ENCODE results near the gene TIAM2. TPM values are rescaled to one million over a fixed set of nuclear protein-coding genes. Genes with fewer than 3 reads are reported as not detected.
"Not testable (repeated sequence)": the region's sequence is repeated elsewhere in the genome, so short reads cannot be mapped to it uniquely, and the experiment has no call there.

Gene TIAM2
- total RNA-seq, 2 donors from 2014 or later = 4.7 to 5.0 TPM

DNA sequence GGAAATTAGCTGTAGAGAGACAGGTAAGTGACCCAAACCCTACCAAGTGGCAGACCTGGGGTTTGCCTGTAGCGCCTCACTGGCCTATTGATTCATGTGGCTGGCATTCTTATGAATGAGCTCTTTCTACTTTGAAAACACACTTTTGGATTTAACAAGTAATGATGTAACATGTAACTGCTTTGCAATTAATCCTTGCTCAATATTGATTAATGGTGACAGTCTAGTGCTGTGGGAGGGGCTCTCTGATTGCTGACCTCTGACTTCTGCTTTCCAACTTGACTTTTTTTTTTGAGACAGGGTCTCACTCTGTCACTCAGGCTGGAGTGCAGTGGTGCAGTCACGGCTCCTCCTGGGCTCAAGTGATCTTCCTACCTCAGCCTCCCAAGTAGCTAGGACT, 82.7 kb downstream of the TIAM2 start:
- no peak overlapping the region for H3K27ac Mint-ChIP-seq
- no peaks in the 10 kb centered on the region for H3K9me3 Mint-ChIP-seq
- H3K4me1 Mint-ChIP-seq = peaks cover 10% of the 10 kb centered on the region
- H3K4me3 Mint-ChIP-seq = no peak overlapping the region
- no peaks in the 10 kb centered on the region for H3K27me3 Mint-ChIP-seq
- ATAC-seq (replicated peaks) = no peak
- no peaks in the 10 kb centered on the region for H3K36me3 Mint-ChIP-seq (ENCODE audit: low read depth)

GRCh38 chr6:155078331-155078745, 83.2 kb downstream of the TIAM2 start:
- Mint-ChIP-seq H3K4me3 (no peak overlapping the region), H3K27me3 (no peaks in the 10 kb centered on the region), H3K9me3 (no peaks in the 10 kb centered on the region), H3K4me1 (peaks cover 10% of the 10 kb centered on the region), H3K27ac (no peak overlapping the region), H3K36me3 (ENCODE audit: low read depth) (no peaks in the 10 kb centered on the region)
- no peak for ATAC-seq (replicated peaks)

DNA sequence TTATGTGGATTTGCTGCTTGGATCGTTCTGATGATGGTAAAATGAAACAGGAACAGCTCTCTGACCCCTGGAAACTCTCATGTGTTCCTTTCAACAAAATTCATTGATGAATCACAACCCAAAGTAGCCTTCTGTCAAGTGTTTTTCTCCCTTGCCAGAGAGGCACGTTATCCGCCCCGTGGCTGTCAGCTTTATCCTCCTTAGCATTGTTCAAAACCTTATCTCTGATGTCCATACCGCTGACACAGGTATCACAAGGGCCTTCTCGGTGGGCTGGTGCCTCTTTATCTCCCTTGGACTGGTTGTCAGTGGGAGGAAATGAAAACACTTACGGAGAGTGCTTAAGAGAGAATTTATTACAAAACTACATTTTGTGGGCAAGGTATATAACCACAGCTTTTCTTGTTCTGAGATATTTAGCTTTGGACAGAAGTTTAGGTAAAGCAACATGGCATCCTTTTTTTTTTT, 84.9 kb downstream of the TIAM2 start:
- ATAC-seq (replicated peaks) = peak; percentile 76
- Mint-ChIP-seq H3K27me3 (no peaks in the 10 kb centered on the region), H3K4me1 (peaks cover 10% of the 10 kb centered on the region), H3K9me3 (no peaks in the 10 kb centered on the region), H3K4me3 (peak overlapping the region; percentile 38), H3K36me3 (ENCODE audit: low read depth) (no peaks in the 10 kb centered on the region), H3K27ac (peak overlapping the region; percentile 47)

- Mint-ChIP-seq H3K4me3 (no peak overlapping the region), H3K27ac (no peak overlapping the region), H3K36me3 (ENCODE audit: low read depth) (no peaks in the 10 kb centered on the region), H3K27me3 (no peaks in the 10 kb centered on the region), H3K9me3 (no peaks in the 10 kb centered on the region), H3K4me1 (peaks cover 10% of the 10 kb centered on the region)
- no peak for ATAC-seq (replicated peaks)
Measured at GRCh38 chr6:155080881-155081845, 86.0 kb downstream of the TIAM2 start.

DNA sequence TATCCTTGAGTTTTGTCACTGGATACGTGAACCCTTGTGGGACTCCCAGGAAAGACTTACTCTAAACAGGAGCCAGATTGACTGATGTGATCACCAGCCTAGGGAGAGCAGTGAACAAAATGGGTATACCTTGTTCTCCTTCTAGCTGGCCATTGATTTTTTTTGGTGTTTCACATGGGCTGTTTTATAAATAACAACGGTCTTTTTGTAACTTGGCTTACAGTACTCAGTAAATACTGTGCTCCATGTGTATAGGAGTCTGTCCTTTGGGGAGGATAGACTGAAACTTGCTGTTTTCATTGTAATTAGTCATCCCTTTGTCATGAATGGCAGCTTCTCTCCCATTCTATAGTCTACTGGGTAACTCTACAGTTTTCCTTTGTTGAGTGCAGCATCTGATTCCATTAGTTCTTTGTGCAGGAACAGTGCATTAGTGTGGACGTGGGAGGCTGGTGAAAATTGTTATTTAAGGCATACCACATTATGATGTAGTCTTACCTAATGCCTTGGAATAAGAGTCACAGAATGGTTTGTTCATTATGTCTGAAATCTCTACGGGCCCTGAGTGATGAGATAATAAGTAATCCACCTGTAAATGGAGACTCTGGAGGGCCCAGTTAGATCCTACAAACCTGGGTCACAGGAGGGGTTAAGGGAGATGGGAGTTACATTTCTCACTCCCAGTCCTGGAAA, 89.5 kb downstream of the TIAM2 start:
- H3K9me3 Mint-ChIP-seq = no peaks in the 10 kb centered on the region
- H3K27ac Mint-ChIP-seq = no peak overlapping the region
- peaks cover 6% of the 10 kb centered on the region for H3K4me1 Mint-ChIP-seq
- peak; percentile 40 for ATAC-seq (replicated peaks)
- no peaks in the 10 kb centered on the region for H3K27me3 Mint-ChIP-seq
- H3K36me3 Mint-ChIP-seq (ENCODE audit: low read depth) = no peaks in the 10 kb centered on the region
- no peak overlapping the region for H3K4me3 Mint-ChIP-seq

GRCh38 chr6:155085582-155086257, 90.6 kb downstream of the TIAM2 start:
- Mint-ChIP-seq H3K4me1 (peaks cover 4% of the 10 kb centered on the region), H3K36me3 (ENCODE audit: low read depth) (no peaks in the 10 kb centered on the region), H3K27me3 (no peaks in the 10 kb centered on the region), H3K27ac (no peak overlapping the region), H3K9me3 (no peaks in the 10 kb centered on the region), H3K4me3 (no peak overlapping the region)
- ATAC-seq (replicated peaks) = no peak

DNA sequence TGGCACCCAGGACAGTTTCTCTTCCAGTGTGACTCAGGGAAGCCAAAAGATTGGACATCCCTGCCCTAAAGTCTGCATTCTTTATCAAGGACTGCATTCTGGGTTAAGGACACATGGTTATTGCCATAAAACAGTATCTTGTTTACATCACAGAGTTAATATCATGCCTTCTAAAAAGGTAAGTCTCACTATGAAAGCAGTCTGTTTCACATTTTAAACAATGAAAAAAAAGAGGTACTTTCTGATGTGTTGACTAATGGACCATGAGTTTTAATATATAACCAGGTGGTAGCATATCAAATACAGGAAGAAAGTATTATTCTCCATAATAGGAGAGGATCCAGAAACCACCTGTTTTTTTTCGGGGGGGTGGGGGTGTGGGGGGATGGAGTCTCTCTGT, 93.7 kb downstream of the TIAM2 start:
- Mint-ChIP-seq H3K27ac (no peak overlapping the region), H3K27me3 (no peaks in the 10 kb centered on the region), H3K36me3 (ENCODE audit: low read depth) (no peaks in the 10 kb centered on the region), H3K9me3 (no peaks in the 10 kb centered on the region), H3K4me3 (no peak overlapping the region), H3K4me1 (peaks cover 11% of the 10 kb centered on the region)
- no peak for ATAC-seq (replicated peaks)

- no peaks in the 10 kb centered on the region for H3K27me3 Mint-ChIP-seq
- H3K9me3 Mint-ChIP-seq = no peaks in the 10 kb centered on the region
- no peak overlapping the region for H3K27ac Mint-ChIP-seq
- peaks cover 11% of the 10 kb centered on the region for H3K4me1 Mint-ChIP-seq
- H3K4me3 Mint-ChIP-seq = no peak overlapping the region
- no peak for ATAC-seq (replicated peaks)
- H3K36me3 Mint-ChIP-seq (ENCODE audit: low read depth) = no peaks in the 10 kb centered on the region
Measured at GRCh38 chr6:155089746-155090145, 94.6 kb downstream of the TIAM2 start.

DNA sequence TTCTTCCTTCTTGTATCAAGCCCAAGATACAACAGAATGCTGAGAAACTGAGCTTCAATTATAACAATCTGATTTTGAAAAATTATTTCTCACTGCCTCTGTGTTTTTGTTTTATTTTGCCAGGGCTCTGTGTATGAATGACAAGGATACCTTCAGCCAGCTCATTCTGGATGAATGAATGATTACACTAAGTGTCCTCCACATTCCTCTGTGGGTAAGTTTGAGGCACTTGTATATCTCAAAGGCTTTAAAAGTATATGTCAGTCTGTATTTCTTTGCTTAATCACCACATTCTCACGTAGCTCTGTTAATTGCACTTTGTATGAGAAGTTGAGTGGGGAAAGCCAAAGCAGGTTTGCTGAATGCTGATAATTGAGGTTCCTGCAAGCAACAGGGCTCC, 95.1 kb downstream of the TIAM2 start:
- peaks cover 11% of the 10 kb centered on the region for H3K4me1 Mint-ChIP-seq
- H3K4me3 Mint-ChIP-seq = no peak overlapping the region
- ATAC-seq (replicated peaks) = no peak
- no peaks in the 10 kb centered on the region for H3K9me3 Mint-ChIP-seq
- no peaks in the 10 kb centered on the region for H3K27me3 Mint-ChIP-seq
- no peak overlapping the region for H3K27ac Mint-ChIP-seq
- H3K36me3 Mint-ChIP-seq (ENCODE audit: low read depth) = no peaks in the 10 kb centered on the region

DNA sequence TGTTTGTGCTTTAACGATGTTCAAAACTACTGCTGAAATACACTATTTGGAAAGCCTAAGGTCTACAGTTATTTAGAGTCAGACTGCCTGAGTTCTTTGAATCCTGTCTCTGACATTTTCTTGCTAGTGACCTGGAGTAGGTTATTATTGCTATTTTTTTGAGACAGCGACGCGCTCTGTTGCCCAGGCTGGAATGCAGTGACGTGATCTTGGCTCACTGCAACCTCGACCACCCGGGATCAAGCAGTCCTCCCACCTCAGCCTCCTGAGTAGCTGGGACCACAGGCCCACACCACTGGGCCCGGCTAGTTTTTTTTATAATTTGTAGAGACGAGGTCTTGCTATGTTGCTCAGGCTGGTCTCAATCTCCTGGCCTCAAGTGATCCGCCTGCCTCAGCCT, 96.6 kb downstream of the TIAM2 start:
- no peaks in the 10 kb centered on the region for H3K9me3 Mint-ChIP-seq
- peaks cover 11% of the 10 kb centered on the region for H3K4me1 Mint-ChIP-seq
- no peaks in the 10 kb centered on the region for H3K27me3 Mint-ChIP-seq
- ATAC-seq (replicated peaks) = no peak
- no peak overlapping the region for H3K27ac Mint-ChIP-seq
- H3K4me3 Mint-ChIP-seq = no peak overlapping the region
- H3K36me3 Mint-ChIP-seq (ENCODE audit: low read depth) = no peaks in the 10 kb centered on the region

GRCh38 chr6:155093430-155093829, 98.3 kb downstream of the TIAM2 start:
- peak; percentile 91 for ATAC-seq (replicated peaks)
- Mint-ChIP-seq H3K9me3 (no peaks in the 10 kb centered on the region), H3K36me3 (ENCODE audit: low read depth) (no peaks in the 10 kb centered on the region), H3K4me3 (peak overlapping the region; percentile 15), H3K27me3 (no peaks in the 10 kb centered on the region), H3K27ac (peak overlapping the region; percentile 7), H3K4me1 (peaks cover 11% of the 10 kb centered on the region)

- H3K27me3 Mint-ChIP-seq = no peaks in the 10 kb centered on the region
- no peak overlapping the region for H3K27ac Mint-ChIP-seq
- ATAC-seq (replicated peaks) = no peak
- peaks cover 5% of the 10 kb centered on the region for H3K4me1 Mint-ChIP-seq
- no peaks in the 10 kb centered on the region for H3K36me3 Mint-ChIP-seq (ENCODE audit: low read depth)
- no peak overlapping the region for H3K4me3 Mint-ChIP-seq
- no peaks in the 10 kb centered on the region for H3K9me3 Mint-ChIP-seq
Measured at GRCh38 chr6:155100087-155100486, 105.0 kb downstream of the TIAM2 start.

DNA sequence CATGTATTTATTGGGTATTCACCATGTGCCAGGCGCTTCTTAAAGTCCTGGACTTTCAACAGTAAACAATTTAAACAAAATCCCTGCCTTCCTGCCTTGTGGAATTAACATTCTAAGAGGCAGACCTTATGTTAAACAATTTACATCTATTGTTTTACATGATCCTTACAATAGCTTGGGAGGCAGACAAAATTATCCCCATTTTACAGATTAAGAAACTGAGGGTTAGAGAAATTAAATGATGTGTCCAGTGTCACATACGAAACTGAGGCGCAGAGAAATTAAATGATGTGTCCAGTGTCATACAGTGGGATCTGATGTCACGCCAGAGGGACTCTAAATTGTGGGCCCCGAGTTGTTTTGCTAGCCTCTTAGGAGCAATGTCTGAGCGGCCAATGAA, 105.5 kb downstream of the TIAM2 start:
- no peaks in the 10 kb centered on the region for H3K9me3 Mint-ChIP-seq
- no peaks in the 10 kb centered on the region for H3K27me3 Mint-ChIP-seq
- no peaks in the 10 kb centered on the region for H3K36me3 Mint-ChIP-seq (ENCODE audit: low read depth)
- peaks cover 5% of the 10 kb centered on the region for H3K4me1 Mint-ChIP-seq
- no peak overlapping the region for H3K27ac Mint-ChIP-seq
- no peak overlapping the region for H3K4me3 Mint-ChIP-seq
- no peak for ATAC-seq (replicated peaks)

GRCh38 chr6:155103083-155103645, 108.0 kb downstream of the TIAM2 start:
- H3K27ac Mint-ChIP-seq; H3K27me3 Mint-ChIP-seq; H3K9me3 Mint-ChIP-seq; H3K36me3 Mint-ChIP-seq (ENCODE audit: low read depth); ATAC-seq (replicated peaks); H3K4me3 Mint-ChIP-seq: not testable (repeated sequence)
- H3K4me1 Mint-ChIP-seq = peaks cover 11% of the 10 kb centered on the region

Measured in activated T-helper 17 cell treated with anti-CD3 and anti-CD28 coated beads, Interleukin-2, amount 50 U/mL, for 72 hours (primary cell).